ENCODE results near the gene PTCH1. TPM values are rescaled to one million over a fixed set of nuclear protein-coding genes. Genes with fewer than 3 reads are reported as not detected.

Gene PTCH1
- total and polyA plus RNA-seq, 12 donors = 1.6 to 10.0 (median 6.5) TPM

GRCh38 chr9:95556521-95556920, 39.8 kb upstream of the PTCH1 start:
- no peaks in the 10 kb centered on the region for H3K36me3 ChIP-seq
- peaks cover 0 to 46% (median 39%) of the 10 kb centered on the region in 7 donors for H3K27me3 ChIP-seq
- no peak overlapping the region for H3K4me3 ChIP-seq
- no peak overlapping the region for H3K27ac ChIP-seq
- ATAC-seq (no peak), DNase-seq (no peak)
- WGBS, 2 donors = 71 to 72% methylated on average over 10 of the region's 10 CpGs
- no peaks in the 10 kb centered on the region for H3K9me3 ChIP-seq
- TF ChIP-seq CTCF (IDR thresholded peaks at IDR 0.05) = no peak
- intact Hi-C loops (cut with DNase I) = no loop called here
- peaks cover 0 to 10% (median 7%) of the 10 kb centered on the region in 9 donors for H3K4me1 ChIP-seq

- 12 to 13% methylated on average over 43 of the region's 43 CpGs for WGBS, 2 donors
- Histone ChIP-seq H3K27ac (no peak overlapping the region), H3K9me3 (no peaks in the 10 kb centered on the region), H3K36me3 (no peaks in the 10 kb centered on the region), H3K4me3 (peak overlapping the region in 9 of 10 donors; percentile 27 to 50 (median 45)), H3K4me1 (peaks cover 0 to 10% (median 7%) of the 10 kb centered on the region in 9 donors), H3K27me3 (peaks cover 0 to 56% (median 42%) of the 10 kb centered on the region in 7 donors)
- intact Hi-C loops (cut with DNase I) = no loop called here
- no peak for TF ChIP-seq CTCF (IDR thresholded peaks at IDR 0.05)
- ATAC-seq = peak; percentile 71 to 87 (median 80)
- DNase-seq = peak; percentile 46 to 52
Measured at GRCh38 chr9:95552814-95553546, 36.2 kb upstream of the PTCH1 start.

DNA sequence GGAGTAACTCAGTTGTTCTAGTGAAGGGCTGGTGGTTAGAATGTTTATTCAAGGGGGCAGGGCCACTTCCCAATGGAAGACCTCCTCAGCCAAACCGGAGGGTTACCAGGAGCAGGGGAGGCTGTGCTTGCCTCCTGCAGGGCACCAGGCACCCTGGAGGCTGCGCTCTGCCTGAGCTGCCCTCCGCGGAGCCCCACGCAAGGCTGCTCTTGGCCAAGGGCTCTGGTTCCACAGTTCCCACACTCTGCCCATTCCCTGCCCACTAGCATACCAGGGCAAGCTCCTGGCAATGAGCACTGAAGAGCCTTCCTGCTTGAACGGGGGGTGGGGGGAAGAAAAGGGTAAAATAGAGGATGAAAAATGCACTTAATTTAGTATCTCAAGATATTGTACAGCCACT, 35.5 kb upstream of the PTCH1 start:
- intact Hi-C loops (cut with DNase I) = no loop called here
- no peak for TF ChIP-seq CTCF (IDR thresholded peaks at IDR 0.05)
- H3K9me3 ChIP-seq = no peaks in the 10 kb centered on the region
- WGBS, 2 donors = 82 to 87% methylated on average over 6 of the region's 6 CpGs
- H3K4me3 ChIP-seq = no peak overlapping the region
- ATAC-seq (no peak), DNase-seq (no peak)
- H3K27me3 ChIP-seq = peaks cover 0 to 56% (median 42%) of the 10 kb centered on the region in 7 donors
- no peak overlapping the region for H3K27ac ChIP-seq
- H3K36me3 ChIP-seq = no peaks in the 10 kb centered on the region
- H3K4me1 ChIP-seq = peaks cover 0 to 10% (median 7%) of the 10 kb centered on the region in 9 donors

GRCh38 chr9:95551406-95551805, 34.6 kb upstream of the PTCH1 start:
- Histone ChIP-seq H3K9me3 (no peaks in the 10 kb centered on the region), H3K27ac (no peak overlapping the region), H3K4me3 (no peak overlapping the region), H3K36me3 (no peaks in the 10 kb centered on the region), H3K27me3 (peaks cover 0 to 48% (median 43%) of the 10 kb centered on the region in 7 donors), H3K4me1 (peaks cover 0 to 10% (median 7%) of the 10 kb centered on the region in 9 donors)
- ATAC-seq = no peak
- no peak for TF ChIP-seq CTCF (IDR thresholded peaks at IDR 0.05)
- WGBS, 2 donors = 90 to 93% methylated on average over 4 of the region's 4 CpGs
- intact Hi-C loops (cut with DNase I) = no loop called here
- DNase-seq = no peak
